ENCODE measurements around the gene TRPM1.

Gene TRPM1

DNA sequence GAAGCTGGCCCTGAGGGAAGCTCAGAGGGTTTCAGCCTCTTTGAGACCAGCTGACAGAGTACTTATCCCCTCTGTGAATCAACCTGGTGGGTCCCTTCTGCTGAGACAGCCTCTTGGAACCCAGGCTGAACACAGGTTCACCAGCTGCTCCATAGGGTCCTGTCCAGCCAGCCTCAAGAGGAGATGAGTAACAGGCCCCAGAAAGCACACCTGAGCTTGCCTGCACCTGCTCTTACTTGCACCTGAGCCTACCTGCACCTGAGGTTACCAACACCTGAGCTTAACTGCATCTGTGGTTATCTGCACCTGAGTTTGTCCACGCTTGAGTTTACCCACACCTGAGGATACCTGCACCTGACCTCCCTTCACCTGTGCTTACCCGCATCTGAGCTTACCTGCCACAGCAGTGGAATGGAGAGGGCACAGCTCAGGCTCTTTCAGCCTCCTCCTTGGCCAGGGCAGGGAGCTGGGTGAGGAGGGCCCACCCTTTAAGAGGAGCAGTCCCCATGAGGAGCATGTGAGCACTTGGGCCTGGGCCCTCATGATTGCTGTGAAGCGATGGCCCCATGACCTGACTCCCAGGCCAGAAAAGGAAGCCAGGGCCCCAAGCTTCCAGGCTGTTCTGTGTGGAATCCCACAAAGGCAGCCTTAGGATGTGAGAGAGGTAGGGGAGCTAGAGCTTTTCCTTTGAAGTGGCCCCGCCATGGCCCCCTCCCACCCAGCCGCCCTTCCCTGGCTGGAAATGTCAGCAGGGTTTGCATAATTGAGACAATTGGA lies at the start of gene TRPM1:
Gene TRPM1 (minus strand): TSS at position 464 of the 777 bp plus-strand sequence. CDS start 20,370 bp downstream, outside the sequence.
- no peak for DNase-seq (ENCODE audit: low spot score)

DNA sequence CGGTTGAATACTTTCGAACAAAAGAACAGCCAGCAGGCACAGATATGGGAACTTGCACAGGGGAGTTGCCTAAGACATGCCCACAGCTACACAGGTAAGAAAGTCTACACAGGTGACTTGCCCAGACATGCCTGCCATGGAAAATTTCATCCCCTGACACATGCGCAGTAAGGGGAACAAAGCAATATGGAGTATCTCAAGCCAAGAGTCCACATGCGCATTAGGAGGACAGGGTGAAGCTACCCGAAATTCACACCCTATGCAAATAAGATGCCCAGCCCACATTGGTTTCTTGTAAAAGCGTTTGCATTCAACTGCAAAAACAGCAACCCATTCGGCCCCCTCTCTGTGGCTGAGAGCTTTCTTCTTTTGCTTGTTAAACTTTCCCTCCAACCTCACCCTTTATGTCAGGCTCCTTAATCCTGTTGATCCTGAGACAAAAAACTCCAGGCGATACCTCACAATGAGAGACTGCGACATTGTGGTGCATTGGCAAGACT lies 49.3 kb upstream of the TRPM1 start:
- DNase-seq (ENCODE audit: low spot score), result no peak

DNA sequence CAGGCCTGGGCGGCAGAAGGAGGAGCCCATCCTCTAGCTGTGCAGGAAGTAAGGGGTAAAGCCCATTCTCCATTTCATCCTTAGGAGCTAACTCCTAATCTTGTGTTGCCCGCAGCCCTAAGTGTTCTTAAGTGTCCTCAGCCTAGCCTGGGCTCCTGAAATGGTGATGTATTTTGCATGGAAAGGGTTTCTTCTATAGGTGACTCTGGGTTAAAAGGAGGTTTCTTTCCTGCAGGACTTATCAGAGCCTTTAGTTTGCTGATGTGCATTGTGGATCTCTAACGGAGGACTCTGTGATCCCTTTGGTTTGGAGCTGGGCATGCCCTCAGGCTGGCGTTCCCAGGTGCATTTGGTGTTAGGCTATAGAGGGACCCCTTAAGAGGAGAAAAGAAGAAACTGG lies 48.5 kb upstream of the TRPM1 start:
- no peak for DNase-seq (ENCODE audit: low spot score)

- no peak for DNase-seq (ENCODE audit: low spot score)
Measured at GRCh38 chr15:31149088-31149505, 47.6 kb upstream of the TRPM1 start.

DNA sequence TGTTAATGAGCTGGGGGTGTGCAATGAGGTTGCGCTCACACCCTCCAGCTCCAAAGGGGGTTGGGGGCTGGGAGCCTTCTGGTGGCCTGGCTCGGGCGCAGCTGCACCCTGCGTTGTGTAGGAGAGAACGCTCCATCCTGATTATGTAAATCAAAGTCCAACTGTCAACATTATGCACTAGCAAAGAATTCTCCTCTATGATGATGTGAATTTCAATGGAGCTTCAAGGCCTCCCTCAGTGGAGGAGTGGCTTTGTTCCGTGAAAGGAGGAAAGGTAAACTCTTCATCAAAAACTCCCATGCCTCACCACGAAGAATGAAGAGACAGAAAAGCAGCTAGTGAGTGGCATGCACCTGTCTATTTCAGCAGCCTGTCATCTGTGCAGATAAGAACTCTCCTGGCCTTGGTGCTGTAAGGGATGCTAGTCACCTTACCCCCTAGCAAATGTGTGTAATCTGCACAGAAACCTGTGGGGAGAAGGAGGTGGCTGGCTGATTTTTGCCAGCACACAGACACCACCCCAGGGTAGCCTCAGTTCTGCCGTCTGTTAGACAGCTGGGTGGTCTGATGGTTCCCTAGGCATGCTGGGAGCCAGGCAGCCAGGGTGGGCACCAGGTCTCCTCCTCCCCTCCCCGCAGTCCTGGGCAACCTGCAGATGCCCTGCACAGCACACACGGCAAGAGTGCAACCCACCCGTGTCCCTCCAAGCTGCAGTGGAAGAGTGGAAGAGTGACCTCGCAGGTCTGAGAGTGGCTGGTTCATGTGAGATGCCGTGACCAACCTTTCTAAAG lies 47.0 kb upstream of the TRPM1 start:
- DNase-seq (ENCODE audit: low spot score), result no peak

DNA sequence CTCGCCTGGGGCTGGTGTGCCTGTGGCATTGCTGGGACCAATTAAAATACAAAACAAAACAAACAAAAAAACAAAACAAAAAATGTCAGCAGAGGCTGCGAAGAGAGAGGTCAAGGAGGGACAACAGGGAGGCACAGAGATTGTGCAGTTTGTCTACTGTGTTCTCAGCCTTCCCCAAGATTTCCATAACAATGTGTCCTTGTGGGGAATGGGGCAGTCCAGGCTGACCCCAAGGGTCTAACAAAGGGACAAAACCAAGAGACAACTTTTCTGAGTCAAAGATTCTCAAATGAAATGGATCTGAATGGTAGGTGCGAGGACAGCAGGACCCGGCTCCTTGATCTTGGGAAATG lies 46.4 kb upstream of the TRPM1 start:
- DNase-seq (ENCODE audit: low spot score), result no peak

- DNase-seq (ENCODE audit: low spot score), result no peak
Measured at GRCh38 chr15:31147456-31147855, 45.9 kb upstream of the TRPM1 start.

DNA sequence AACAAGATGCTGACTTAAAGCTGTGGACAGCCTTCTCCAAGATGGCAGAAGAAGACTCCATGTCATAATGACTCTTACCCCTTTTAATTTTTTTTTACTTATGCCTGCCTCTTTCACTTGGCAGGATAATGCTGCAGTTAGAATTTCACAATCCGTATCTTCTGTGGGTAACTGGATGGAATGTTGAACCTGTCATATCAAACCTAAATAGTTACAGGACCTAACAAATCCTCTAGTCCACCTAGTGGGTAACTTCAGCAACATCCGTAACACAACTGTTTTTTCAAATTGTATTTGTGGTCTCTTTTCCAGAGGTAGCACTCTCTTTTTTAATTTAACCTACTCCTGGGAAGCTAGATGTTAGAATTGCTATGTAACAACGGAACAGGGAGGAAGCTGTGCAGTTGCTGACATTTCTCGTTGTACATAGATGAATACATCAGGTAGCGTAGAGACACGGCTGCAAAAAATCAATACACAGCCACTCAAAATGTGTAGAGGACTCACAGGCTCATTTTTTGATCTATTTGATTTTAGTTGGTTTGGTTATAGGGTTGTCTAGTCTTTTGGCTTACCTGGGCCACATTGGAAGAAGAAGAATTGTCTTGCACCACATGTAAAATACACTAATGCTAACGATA lies 43.9 kb upstream of the TRPM1 start:
- no peak for DNase-seq (ENCODE audit: low spot score)

- DNase-seq (ENCODE audit: low spot score), result no peak
Measured at GRCh38 chr15:31141792-31142191, 40.3 kb upstream of the TRPM1 start.

DNA sequence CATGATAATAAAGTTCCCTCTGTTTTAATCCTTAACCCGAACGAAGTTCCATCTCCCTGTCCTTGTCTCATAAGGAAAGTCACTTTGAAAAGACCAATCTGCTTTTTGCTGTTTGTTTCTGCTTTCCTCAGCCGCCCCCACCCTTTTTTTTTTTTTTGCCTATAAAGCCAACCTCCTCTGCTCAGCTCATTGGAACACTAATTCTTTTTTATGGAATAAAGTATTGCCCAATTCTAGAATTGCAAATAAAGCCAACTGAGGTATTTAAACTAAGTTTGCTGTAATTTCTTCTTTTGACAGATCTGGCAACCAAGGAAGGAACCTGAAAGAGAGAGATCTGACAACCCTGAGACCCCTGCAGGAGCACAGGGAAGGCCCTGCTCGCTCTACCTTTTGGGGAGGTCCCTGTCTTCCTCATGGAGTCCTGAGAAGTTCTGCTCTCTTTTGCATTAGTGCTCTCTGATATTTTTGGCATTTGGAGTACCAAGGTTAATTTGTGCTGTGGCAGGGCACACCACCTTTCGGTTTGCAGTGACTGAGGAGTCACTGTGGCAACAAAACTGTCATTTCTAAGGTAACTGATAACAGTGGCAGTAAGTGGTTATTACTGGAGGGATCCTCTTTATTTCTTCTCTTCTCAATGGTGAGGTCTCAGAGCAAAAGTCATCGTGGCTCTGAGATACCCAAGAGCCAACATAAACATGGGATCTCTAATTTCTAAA lies 35.2 kb upstream of the TRPM1 start:
- no peak for DNase-seq (ENCODE audit: low spot score)

DNA sequence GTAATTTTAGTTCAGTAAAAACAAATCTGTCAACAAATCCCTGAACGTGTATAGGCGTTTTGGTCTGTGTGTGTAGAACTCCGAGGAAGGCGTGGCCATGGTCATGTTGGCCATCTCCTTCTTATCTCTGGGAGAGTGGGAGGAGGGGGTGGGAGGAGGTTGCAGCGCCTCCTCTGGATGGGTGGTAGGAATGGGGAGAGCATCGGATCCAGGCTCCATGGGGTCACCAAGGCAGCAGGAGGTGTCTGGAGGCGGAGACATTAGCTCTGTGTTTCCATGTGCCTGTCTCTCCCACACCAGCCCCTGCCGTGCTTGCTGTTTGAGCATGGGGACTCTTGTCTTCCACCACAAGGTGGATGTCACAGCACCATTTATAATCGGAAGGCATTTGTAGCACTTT lies 34.5 kb upstream of the TRPM1 start:
- no peak for DNase-seq (ENCODE audit: low spot score)

DNA sequence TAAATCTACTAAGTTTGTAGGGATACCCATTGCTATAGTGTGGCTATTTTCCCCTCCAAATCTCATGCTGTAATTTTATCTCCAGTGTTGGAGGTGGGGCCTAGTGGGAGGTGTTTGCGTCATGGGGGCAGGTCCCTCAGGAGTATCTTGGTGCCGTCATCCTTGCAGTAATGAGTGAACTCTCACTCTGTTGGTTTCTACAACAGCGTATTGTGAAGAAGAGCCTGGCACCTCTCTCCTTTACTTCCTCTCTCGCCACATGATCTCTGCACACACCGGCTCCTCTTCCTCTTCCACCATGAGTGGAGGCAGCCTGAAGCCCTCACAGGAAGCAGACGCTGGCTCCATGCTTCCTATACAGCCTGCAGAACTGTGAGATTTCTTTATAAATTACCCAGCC lies 34.0 kb upstream of the TRPM1 start:
- no peak for DNase-seq (ENCODE audit: low spot score)

GRCh38 chr15:31133890-31134289 lies 32.4 kb upstream of the TRPM1 start:
- DNase-seq (ENCODE audit: low spot score), result no peak

DNA sequence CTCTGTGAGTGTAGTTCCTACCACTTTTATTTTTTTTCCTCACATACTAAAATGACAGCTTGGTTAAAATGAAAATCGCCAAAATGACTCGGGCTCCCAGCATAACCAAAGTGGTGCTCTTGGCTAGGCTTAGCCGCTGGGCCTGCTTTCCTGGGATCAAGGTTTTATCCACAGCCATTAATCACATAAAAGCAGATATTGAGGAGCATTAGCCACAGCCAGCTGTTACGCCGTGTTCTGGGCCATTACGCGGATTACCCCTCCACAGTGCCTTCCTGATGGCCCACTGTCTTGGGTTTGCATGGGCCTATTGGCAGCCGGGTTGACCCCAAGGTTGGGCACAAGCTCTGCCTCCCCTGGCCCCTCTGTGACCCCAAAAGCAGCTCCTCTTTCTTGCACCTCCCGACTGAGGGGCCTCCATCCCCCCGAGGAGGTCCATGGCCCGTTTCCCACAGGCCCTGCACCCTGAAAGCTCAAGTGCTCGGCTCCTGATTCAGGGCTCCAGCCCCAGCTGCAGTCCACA lies 30.4 kb upstream of the TRPM1 start:
- no peak for DNase-seq (ENCODE audit: low spot score)

- DNase-seq (ENCODE audit: low spot score), result no peak
Measured at GRCh38 chr15:31130576-31131237, 29.2 kb upstream of the TRPM1 start.

DNA sequence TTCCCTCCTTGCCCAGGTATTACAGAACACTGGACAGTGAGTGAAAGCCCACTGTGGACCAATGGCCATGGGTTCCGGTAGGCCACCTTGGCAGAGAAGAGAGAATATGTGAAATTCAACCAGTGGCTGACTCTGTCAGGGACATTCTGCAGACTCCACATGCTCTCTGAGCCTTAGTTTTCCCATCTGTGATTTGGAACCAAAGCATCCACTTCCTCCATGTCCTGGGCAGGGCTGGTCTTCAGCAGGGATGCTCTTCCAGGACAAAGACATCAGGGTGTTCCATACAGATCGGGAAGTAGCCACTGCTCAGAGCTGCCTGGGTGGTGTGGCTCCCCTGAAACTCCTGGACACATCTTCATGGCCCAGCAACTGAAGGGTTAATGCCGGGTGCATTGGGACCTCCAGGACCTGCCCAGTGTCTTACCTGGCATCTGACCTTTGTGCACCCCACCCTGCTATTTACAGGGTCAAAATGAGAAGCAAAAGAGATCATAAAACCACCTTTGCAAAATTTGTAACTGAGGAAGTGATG lies 28.3 kb upstream of the TRPM1 start:
- DNase-seq (ENCODE audit: low spot score), result no peak

- DNase-seq (ENCODE audit: low spot score), result peak; percentile 75
Measured at GRCh38 chr15:31128919-31129768, 27.6 kb upstream of the TRPM1 start.

GRCh38 chr15:31128477-31128876 lies 27.0 kb upstream of the TRPM1 start:
- no peak for DNase-seq (ENCODE audit: low spot score)

DNA sequence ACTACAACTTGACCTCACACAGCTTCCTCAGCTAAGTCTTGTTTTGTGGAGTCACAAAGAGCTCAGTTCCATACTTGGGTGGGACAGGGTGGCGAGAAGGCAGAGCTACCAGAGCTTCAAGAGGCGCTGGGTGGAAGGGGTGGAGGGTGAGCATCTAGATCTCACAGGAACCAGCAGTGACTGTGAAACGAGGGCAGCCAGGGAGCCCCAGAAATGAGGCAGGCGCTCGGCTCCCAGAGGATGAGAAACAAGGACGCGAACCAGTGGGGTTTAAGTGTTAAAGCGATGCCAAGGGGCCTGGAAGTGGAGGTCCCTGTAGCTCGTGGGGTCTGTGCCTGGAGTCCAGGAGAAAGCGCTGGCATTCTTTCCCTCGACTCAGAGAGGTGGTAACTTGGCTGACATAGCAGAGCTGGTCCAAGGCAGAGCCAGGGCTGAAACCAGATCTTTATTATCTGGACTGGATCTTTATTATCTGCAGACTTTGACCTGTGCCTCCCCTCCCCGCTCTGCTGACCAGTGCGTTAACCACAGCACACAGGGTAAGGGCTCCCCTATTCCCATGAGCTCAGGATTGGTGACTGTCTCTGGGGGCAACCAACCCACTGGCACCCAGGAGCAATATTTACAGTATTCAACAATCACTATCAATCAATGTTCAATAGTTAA lies 26.2 kb upstream of the TRPM1 start:
- DNase-seq (ENCODE audit: low spot score), result no peak

GRCh38 chr15:31125061-31125460 lies 23.5 kb upstream of the TRPM1 start:
- DNase-seq (ENCODE audit: low spot score), result no peak
